Measurements from ENCODE around the gene FTH1.

GRCh38 chr11:61950035-61950547 lies 17.3 kb downstream of the FTH1 start, which contains the start of gene BEST1:
- TF ChIP-seq CTCF (IDR thresholded peaks at IDR 0.05) (no peak), ZFX (IDR thresholded peaks at IDR 0.05; ENCODE audit: borderline replicate concordance) (no peak)
